DMS79 treated with DMSO at 0.1 percent for 48 hours (cell line): Measurements from ENCODE around the gene OTOG.

Experiments used
- DNase-seq: peaks from one replicate; lab custom pipeline; 2025; lab: John Stamatoyannopoulos, UW

Gene OTOG

GRCh38 chr11:17519061-17519885, 27.8 kb upstream of the OTOG start:
- DNase-seq, result no peak

- no peak for DNase-seq
Observed at GRCh38 chr11:17521106-17521900, 25.8 kb upstream of the OTOG start.

DNA sequence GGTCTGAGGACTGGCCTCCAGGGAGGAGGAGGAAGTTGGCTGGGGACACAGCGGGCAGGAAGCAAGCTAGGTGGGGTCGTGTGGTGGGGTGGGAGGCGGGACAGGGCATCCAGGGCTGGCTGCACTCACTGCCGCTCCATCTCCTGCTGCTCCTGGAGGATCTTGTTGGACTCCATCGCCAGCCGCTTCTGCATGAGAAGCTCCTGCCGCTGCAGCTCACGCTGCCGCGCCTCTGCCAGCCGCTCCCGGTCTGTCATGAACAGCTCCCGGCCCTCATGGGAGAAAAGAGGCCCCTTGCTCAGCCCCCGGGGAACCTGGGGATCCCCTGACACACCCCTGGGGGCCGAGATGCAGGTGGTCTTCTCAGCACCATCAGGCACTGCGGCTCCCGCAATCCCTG, 24.4 kb upstream of the OTOG start:
- no peak for DNase-seq

GRCh38 chr11:17524221-17524620, 22.8 kb upstream of the OTOG start:
- DNase-seq, result no peak

GRCh38 chr11:17525570-17525969, 21.5 kb upstream of the OTOG start:
- no peak for DNase-seq

DNA sequence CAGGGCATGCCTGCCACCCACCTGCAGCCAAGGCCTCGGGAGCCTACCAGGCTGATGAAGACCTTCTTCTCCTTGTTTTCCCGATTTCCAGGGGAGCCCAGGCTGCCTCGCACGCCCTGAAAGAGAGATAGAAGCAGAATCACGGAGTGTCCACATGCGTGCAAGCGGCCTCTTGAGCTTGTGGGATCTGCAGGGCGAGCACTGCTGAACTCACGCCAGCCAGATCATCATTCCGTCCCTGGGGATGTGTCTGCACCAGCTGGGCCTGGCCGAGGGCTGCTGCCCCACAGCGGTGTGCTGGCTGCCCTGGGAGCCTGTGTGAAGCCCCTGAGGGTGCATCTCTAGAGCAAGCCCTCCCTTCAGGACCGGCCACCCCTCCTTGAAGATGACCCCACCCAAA, 20.7 kb upstream of the OTOG start:
- DNase-seq, result no peak

- DNase-seq, result no peak
Observed at GRCh38 chr11:17526931-17527627, 20.0 kb upstream of the OTOG start.

DNA sequence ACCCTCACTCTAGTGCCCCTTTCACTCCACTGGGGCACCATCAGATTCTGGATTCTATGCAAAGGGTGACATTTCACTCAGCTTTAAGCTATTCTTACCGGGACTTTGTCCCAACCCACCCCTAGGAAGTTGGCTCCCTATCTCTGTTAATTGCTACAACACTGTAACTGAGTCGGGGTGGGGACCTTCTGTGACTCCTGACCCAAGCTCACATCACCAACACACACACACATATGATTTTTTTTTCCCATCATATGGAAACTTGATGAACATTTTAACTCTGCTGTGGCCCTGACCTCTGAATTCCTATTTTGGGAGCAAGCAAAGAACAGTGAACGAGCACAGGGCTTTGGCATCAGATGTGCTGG, 19.4 kb upstream of the OTOG start:
- DNase-seq, result no peak

- peak; percentile 10 for DNase-seq
Observed at GRCh38 chr11:17528181-17528691, 18.8 kb upstream of the OTOG start.

DNA sequence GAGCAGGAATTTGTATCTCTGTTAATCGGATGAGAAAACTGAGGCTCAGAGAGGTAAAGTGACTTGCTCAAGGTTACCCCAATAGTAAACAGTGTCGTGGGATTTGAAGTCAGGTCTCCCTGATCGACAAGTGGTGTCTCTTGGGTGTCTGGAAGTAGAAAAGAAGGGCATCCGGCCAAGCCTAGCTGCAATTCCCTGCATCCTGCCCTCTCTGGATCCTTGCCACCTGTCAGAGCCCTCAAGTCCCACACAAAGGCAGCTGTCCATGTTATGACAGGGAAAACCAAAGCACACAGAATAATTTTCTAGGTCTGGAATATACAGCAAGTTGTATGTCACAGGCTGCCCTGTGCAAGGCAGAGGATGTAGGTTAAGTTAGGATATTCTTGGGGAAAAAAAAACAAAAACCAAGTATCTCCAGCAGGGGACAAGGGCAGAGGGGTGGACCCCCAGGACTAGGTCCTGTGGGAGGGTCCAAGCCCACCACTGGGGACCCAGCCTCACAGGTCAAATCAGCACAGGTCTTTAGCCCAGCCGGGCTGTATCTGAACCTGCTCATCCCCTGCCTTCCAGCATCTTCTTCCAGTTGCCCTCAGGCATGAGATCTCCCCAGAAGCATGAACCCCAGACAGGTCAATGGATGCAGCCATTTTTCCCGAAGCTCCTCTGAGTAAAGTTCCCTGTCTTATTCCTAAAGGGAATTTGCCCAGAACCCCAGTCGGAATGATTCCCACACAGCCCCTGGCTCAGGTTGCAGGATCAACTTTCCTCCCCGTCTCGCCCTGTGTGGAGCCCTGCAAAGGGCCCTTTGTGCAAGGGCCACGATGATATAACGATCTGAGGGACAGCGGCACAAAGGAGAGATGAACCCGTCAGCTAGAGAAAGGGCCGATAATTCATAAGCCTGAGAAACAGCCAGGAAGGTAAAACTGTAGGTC, 17.9 kb upstream of the OTOG start:
- DNase-seq, result peak; percentile 48

DNA sequence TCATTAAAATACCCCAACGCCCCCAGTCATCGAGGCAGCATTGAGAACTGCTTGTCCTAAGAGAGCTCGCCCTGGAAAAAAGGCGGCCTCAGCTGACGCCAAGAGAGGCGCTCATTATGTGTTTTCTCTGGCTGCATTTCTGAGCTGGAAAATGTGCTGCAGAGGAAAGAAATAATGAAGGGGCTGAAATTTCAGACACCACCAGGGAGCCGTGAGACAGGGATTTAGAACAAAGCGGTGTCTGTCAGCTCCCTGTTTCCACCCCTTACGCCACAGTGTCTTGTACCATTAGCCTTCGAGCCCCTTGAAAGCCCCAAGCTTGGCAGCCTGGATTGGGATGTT, 17.2 kb upstream of the OTOG start:
- no peak for DNase-seq

GRCh38 chr11:17531071-17531600, 15.9 kb upstream of the OTOG start:
- no peak for DNase-seq

GRCh38 chr11:17531636-17532113, 15.4 kb upstream of the OTOG start:
- DNase-seq, result no peak

DNA sequence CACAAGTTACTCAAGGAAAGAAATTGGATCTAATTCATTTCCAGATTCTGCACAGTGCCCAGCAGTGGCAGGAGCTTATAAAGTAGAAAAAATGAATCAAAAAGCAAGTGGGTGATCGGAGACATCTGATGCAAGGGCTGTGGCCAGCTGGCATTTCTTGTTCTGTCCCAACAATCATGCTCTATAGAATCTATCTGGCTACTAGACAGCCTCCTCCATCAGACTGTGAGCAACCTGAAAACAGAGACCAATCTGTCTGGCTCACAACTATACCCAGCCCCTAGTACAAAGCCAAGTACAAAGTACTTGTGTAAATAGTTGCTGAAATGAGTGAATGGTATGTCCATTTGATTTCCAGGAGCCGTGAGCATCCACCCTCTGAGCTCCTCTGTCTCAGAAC, 14.3 kb upstream of the OTOG start:
- DNase-seq, result no peak

DNA sequence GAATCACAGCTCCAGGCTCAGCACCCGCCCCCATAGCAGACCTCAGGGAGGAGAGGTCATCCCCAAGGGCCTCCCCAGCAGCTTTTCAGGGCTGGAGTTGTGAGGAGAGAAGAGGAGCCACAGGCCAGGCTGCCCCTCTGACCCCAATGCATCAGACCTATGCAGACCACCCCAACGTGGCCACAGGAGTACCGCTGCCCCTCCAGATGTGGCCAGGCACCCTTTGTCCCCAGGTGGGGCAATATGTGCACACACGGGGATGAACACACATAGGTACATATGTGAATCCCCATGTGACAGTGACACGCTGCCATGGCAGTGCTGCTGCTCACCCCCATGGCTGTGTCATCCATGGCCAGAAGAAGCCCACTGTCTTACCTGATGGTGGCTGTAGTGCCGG, 13.7 kb upstream of the OTOG start:
- DNase-seq, result no peak

DNA sequence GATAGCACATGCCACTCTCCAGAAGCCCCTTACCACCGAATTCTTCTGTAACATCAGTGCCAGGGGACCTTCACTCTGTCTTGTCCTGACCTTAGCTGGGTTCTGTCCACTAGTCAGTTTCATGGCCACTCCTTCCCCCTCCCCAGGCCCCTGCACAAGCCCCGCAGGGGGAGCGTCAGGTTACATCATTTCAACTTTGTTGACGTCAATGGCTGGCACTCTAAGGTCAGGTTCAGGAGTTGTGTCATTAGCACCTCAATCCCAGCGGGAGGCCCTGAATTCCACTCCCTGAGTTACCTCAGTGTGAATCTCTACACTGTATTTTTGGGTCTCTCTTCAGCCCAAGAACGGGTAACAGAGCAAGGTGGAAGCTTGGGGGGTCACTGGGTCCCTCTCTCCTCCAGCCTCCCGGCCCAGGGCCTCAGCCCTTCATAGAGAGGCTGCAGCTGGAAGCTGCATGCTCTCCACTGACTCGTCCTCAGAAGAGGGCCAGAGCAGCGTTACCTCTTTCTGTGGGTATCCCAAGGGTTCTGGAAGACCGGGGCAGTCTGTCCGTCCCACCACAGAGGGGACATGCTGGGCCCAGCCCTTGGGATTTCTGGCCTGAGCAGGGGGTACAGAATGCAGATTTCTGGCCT, 13.2 kb upstream of the OTOG start:
- no peak for DNase-seq

DNA sequence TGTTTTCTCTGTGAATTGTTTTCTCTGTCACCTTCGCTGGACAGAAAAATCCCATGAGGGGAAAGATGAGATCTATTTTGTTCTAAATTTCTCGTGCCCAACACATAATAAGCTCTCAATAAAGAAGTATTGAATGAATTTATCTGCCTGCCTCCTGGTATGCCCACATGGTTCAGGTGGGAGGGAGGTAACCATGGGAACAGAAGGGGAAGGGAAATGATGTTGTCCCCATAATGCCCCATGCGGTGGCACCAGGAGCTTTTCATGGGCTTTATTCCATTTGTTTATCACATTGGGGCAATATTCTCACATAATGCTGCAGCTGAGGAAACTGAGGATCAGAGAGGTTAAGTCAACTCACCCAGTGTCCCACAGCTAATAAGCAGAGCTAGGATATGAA, 11.6 kb upstream of the OTOG start:
- DNase-seq, result no peak

DNA sequence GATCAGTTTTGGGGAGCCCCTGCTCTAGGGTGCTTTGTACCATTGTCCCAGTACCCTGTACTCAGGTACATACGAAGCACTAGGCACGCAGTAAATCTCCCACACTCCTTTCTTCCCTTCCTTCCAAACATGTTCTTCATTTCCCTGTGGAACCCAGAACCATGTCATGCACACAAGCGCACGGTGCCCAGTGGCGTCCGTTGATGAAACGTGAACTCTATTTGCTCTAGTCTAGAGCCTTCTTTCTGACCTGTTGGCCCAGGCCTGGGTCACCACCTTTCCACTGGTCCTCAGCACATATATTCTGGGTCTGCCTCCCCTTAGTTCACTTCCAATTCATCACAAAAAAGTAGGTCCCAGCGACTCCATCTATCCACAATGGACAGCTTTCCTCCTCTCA, 9.8 kb upstream of the OTOG start:
- DNase-seq, result no peak

- DNase-seq, result no peak
Observed at GRCh38 chr11:17538054-17538453, 9.0 kb upstream of the OTOG start.

DNA sequence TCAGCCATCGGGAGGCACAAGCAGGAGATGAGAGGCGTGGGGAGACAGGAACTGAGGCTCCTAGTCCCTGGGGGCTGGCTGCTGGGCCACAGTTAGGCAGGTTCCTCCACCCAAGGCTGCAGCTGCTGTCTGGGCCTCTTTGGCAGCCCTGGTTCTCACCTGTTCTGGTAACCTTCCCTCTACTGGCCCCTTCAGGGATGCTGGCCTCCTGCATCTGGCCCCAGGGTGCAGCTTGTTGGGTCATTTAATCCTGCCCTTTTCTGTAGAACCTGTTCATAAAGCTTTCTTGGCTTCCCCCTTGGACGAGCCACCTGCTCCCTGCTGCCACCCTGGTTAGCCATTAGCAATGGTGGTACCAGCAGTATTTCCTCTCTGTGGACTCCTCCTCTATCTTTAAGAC, 8.3 kb upstream of the OTOG start:
- DNase-seq, result no peak

DNA sequence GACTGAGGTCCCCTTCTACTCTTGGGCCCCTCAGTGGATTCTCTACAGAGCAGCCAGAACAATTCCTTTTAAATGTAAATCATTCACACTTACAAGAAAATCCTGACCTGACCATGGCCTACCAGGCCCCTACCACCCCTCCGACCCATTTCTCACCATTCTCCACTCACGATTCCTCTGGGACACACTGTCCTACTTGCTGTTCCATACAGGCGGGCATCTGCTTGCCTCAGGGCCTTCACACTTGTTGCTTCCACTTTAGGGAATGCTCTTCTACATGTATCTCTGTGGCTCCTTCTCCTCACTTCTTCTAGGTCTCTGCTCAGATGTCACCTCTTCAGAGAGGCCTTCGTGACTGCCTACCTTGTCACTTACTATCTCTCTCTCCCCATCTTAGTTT, 6.3 kb upstream of the OTOG start:
- no peak for DNase-seq
